HG03378 (cell line): ENCODE results near the gene PRICKLE4.

Experiments
- ATAC-seq: cut with Tn5 transposase; IDR thresholded peaks from one replicate; pipeline ENCODE4 v1.9.1; 2021; ENCODE audit warnings: mild to moderate bottlenecking, moderate library complexity; ENCODE audit not compliant: unreplicated experiment

Gene PRICKLE4, protein sequence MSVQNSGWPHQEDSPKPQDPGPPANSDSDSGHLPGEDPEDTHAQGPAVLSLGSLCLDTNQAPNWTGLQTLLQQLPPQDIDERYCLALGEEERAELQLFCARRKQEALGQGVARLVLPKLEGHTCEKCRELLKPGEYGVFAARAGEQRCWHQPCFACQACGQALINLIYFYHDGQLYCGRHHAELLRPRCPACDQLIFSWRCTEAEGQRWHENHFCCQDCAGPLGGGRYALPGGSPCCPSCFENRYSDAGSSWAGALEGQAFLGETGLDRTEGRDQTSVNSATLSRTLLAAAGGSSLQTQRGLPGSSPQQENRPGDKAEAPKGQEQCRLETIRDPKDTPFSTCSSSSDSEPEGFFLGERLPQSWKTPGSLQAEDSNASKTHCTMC

DNA sequence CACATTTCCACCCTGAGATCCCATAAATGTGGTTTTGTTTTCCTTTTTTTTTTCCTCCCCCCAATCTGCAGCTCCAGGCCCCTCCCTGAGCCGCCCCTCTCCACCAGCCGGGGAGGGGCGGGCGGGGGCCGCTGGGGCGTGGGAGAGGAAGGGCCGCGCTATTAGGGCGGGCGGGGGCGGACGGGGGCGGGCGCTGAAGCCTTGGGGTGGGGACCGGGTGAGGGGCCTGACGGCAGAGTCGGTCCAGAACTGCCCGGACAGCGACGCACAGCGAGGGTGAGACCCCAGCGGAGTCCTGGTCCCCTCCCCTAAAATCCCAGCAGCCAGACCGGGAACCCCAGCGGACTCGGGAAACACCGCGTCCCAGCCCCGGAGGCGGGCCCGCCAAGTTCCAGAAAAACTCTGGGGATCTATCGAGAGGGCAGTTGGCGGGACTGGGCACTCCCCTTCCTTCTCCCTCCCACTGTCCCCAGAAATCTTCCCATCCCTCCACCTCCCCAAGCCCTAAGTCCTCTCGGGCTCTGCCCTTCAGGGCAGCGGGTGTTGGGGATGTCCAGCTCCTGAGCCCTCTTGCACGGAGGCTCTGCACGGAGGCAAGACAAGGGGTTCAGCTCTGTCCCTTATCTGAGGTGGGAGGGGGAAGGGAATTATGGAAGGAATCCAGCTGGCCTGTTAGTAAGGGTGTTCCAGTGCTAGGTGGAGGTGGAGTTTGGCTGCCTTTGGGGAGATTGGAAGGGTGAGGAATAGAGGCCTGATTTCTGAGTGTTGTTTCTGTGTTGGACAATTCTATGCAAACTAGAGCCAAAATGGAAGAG lies at the start of gene PRICKLE4:
Gene PRICKLE4, plus strand, starts transcription at position 232 of the 815 bp plus-strand sequence. CDS start 2,692 bp downstream, outside the sequence.
- ATAC-seq = no peak

DNA sequence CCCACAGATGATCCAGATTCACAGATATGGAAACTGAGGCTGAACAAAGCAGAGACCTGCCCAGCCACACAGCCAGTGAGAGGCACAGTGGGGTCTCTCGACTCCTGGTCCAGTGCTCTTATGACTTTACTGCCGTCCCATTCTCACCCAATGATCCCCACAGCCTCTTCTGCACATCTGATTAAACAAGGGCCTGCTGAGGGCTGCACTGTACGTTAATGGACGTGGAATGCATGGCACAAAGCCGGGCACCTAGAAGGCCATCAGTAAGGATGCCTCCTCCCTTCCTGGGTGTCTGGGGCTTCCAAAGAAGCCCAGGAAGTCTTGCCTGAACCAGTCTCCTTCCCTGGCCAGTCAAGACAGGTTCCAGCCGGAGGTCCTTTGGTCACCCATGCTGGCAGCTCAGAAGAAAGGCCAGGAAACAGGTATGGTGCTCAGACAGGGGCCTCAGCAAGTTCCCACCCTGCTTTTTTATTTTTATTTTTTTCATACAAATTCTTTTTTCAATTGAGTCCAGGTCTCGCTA lies 49.0 kb upstream of the PRICKLE4 start:
- ATAC-seq = no peak

DNA sequence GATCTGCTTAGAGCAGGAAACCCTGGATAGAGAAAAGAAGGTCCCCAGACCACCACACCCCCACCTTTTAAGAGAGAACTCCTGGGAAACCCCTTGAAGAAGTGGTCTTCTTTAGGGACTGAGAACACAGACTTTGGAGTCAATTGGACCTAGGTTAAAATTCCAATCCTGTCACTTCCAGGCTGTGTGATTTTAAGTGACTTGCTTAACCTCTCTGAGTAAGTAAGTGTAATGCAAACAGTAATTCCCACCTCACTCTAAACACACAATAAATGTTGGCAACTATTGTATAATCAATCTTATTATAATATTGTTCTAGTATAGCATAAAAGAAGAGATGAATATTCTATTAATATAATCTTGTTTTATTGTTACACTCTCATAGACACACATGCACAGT lies 48.4 kb upstream of the PRICKLE4 start:
- no peak for ATAC-seq

DNA sequence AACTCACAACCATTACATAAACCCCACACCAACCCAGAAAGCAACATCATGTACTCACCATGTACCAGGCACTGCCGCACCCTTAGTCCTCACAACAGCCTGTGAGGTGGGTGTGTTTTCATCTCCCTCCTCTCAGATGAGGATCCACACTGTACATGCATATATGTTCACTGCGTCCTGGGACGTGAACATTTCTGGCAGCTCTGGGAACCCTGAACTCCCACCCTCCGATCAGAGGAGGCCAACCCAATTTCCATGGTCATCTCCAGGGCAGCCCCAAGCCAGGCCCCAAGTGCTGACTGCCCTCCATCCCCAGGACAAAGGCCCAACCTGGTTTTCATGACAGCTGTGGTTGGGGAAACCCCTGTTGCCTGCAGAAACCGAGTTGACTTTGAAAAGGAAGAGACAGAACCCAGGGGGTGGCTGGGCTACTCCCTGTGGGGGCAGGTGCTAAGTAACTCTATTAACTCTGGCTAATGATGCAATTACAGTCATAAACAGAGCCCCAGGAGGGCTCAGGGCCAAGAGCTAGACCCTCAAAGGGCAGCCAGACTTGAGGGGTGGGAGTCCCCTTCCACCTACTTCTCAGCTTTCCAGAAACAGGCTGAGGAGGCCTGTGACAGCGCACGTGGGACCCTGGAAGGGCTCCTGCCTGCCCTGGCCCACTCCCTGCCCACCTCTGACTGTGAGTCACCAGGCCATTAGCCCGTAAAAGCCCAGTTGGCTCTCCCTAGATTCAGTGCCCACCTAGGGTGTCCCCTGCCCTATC lies 47.8 kb upstream of the PRICKLE4 start:
- peak; percentile 42 for ATAC-seq

DNA sequence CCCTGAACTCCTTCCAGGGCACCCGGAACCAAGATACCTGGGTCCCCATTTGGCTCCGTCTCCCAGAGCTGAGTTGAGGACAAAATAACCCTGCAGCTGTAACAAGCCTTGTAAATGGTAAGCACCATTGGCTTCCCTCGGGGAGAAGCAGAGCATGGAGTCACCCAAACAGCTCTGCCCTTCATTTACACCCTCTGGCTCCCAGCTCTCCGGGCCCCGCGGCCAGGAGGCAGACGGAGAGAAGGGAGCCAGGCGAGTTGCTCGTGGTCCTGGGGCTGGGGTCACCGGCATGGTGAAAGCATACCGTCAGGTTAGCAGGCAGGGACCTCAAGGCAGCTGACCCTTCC lies 47.2 kb upstream of the PRICKLE4 start:
- no peak for ATAC-seq

DNA sequence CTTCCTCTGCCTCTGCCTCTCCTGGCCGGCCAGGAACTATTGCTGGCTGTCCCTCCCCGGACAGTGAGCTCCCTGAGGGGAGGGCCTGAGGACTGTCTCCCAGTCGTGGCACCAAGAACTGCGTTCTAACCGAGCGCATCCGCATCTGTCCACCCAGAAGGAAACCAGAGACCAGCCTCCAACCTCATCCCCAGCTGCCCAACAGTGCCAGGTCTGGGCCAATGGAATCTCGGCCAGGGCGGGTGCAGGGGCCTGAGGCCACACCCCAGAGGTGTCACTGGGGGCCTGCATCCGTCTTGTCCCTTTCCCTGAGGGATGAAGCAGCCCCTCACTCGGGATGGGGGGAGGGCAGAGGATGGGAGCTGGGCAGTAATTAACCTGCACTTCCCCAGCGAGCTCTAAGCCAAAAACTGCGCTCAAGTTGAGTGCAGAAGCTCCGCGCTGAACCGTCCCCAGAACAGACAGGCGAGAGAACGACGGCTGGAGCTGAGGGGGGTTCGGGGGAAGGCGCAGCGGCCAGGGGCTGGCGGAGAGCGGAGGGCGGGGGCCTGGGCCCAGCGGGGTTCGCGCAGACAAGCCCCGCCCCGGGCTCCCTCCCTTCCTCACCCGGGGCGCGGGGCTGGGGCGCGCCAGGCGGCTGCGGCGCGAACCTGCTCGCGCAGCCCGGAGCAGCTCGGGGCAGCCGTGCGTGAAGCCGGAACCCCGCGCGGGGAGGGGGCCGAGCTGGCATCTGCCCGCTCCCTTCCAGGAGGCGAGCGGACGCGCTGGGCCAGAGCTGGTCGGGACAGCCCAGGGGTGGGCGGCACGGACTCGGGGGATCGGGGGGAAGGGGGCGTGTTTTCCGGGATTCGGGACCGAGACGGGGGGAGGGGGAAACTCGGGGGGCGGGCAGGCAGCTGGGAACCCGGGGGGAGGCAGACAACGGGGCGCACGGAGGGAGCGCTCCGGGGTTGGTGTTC lies 46.6 kb upstream of the PRICKLE4 start:
- no peak for ATAC-seq

DNA sequence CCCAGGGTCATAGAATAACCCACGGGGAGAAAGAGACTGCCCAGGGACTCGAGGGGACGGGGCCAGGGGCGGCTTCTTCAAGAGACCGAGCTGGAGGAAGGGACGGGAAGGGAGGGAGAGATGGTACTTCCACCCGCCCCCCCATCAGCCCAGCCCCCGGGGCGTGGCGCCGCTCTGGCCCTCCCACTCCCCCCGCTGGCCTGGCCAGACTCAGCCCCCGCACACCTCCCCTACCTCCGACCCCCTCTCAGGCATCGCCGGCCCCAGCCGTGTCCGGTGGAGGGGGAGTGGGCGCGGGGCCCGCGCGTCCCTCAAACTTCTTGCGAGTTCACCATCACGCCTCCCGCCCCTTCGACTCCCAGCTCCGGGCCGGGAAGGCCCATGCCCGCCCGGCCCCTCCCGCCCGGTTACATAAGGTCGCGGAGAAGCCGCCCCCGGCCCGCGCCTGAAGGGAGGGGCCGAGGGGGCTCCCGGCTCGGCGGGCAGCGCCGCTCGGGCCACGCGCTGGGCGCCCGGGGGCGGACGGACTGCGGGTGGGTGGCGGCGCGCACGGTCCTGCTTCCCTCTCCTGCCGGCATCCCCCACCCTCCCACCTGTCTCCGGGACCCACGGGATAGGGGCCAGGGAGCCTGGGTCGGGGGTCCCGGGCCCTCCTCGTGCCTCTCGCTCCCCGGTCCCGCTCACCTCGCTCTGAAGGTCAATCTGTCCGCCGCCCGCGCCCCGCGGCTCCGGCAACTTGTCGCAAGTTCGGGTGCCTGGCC lies 45.7 kb upstream of the PRICKLE4 start:
- peak; percentile 8 for ATAC-seq

DNA sequence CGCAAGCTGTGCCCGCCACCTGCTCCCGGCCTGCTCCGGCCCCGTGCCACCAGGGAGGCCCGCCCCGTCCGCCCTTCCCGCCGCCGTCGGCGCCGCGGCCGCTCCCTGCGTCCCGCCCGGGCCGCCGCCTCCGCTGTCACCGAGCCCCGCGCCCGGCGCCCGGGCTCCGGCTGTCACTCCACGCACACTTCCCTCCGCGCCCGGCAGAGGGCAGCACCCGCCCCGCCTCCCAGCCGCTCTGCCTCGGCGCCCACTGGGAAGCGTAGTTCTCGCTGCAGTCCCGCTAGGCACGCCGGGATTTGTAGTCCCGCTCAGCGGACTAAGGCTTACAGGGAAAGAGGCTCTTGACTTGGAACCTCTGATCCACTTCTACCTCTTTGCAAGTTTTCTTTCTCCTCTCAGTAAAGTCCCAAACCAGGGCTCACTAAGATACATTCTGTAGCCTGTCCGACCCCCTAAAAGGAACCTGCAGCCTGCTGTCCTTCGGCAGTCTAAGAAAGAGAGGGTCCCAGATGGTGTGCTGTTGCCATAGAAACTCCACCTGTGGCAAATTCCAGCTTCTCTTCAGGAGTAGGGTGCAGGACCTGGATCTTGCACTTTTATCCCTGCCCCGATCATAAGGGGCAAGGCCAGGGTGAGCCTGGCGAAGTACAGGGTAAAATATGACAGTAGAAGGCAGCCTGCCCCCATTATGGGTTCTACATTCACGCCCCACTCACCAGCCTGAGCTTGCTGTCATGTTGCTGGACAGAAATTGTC lies 45.0 kb upstream of the PRICKLE4 start, which contains the start of gene TFEB:
Gene TFEB, minus strand, starts transcription at position 182 of the 759 bp plus-strand sequence. CDS start 44,395 bp downstream, outside the sequence.
- ATAC-seq = peak; percentile 46

DNA sequence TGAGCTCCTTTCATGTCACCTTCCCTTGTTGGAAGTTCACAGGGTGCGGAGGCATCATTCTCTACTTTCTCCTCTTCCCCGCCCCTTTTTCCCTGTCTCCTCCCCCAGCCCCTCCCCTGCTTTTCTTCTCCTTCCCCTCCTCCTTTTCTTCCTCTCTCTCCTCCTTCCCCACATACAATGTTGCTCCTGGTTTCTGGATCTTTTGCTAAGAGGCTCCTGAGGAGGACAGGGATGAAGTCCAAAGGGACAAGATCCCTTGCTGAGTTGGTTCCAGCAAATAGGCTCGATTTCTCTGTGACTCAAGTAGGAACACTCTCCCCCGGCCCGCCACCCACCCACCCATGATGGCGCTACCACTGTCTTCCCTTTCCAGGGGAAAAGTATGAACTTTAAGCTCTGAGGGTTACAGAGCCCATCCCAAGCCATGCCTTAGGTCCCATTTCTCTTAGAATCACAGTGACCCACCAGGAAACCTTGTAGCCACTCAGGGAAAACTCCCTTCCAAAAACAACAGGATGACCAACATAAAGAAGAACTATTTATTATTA lies 44.3 kb upstream of the PRICKLE4 start:
- no peak for ATAC-seq

DNA sequence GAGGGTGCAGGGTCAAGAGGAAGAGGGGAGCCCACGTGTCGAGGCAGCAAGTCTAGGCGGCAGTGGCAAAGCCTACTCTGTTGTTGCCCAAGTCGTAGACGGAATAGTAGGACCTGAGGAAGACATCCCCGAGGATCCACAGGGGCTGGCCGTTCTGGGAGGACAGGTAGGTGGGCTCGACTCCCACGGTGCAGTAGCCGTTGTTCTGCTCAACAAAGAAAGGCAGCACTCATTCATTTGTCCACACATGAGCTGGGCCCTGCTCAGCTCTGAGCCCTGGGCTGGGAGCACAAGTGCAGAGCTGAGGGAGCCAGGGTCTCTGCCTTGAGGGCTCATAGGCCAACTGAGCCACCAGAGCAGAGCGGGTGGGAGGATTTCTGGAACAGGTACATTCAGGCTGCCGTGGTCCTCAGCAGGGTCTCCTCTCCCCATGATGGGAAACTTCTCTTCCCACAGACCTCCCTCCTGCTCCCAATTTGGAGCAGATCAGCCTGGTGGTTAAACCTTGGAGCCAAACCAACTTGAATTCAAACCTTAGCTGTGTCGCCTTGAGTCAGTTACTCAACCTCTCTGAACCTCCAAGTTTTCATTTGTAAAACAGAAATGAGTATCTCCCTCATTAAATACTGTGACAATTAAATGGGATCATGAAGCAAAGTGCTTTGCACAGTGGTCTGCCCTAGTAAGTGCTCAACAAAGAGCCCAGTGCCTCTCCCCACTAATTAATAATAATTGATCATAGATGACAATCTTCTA lies 43.6 kb upstream of the PRICKLE4 start:
- ATAC-seq = no peak

DNA sequence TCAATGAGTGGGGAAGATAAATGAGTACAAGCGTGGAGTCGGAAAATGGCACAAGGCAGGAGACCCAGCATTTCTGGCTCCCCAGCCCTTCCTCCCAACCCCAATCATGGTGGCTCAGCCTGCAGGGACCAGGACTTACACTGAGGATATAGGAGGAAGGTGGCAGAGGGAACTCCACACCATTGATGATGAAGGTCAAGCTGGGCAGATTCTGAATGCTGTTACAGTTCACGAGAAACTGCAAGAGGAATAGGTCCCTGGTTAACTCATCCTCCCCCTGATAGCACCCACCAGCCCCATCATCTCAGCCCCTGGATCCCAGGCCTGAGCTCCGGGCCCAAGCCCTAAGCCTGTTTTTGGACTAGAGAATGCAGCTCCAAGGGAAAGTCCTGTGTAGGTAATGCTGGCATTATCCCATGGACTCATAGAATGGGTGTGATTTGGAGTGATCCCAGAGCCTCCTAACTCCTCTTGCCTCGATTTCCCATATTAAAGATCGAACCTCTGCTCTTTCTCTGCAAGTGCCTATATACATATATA lies 42.9 kb upstream of the PRICKLE4 start:
- no peak for ATAC-seq

DNA sequence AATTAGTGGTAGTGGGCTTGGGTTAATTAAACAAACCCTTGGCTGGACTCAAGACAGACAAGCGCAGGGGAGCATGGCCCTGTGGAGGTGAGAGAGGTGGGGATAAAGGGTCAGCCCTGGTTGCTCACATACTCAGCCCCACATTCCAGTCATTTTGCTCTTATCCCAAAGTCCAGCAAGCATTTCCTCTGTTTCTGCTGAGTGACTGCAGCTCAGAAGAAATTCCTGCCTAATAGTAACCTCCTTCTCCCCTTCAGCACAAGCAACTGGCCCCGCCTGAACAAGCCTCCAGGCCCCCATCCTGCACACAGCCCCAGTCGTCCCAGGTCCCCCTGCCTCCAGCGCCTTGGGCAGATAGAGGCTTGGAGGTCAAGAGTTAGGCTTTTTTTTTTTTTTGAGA lies 41.5 kb upstream of the PRICKLE4 start:
- ATAC-seq = no peak

DNA sequence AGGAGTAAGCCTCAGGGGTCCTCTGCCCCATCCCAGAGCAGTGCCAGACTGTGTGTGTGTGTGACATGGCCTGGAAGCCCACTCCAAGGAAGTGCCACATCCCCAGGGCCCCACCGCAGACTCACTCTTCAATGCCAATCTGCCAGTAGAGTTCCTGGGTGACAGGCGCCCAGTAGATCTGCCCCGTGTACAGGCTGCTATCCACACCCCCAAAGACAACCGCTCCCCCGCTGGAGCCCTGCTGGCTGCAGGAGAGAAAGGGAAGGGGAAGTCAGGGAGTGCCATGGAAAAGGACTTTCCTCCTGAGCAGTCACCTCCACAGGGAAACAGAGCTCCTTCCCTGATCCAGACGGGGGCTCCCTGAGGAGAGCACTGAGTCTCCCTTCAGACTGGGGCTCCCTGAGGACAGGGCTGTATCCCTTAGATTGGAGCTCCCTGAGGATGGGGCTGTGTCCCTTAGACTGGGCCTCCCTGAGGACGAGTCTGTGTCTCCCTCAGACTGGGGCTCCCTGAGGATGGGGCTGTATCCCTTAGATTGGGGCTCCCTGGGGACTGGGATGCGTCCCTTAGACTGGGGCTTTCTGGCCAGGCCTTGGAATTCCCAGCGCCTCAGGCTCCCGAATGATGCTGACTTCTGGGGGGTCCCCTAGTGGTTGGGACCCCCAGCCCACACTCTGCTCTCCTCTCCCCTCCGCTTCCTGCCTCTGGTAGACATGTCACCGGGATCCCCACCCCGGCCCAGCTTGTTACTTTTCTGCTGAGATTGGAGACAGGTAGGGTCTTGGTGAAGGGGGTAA lies 40.0 kb upstream of the PRICKLE4 start:
- ATAC-seq = no peak

DNA sequence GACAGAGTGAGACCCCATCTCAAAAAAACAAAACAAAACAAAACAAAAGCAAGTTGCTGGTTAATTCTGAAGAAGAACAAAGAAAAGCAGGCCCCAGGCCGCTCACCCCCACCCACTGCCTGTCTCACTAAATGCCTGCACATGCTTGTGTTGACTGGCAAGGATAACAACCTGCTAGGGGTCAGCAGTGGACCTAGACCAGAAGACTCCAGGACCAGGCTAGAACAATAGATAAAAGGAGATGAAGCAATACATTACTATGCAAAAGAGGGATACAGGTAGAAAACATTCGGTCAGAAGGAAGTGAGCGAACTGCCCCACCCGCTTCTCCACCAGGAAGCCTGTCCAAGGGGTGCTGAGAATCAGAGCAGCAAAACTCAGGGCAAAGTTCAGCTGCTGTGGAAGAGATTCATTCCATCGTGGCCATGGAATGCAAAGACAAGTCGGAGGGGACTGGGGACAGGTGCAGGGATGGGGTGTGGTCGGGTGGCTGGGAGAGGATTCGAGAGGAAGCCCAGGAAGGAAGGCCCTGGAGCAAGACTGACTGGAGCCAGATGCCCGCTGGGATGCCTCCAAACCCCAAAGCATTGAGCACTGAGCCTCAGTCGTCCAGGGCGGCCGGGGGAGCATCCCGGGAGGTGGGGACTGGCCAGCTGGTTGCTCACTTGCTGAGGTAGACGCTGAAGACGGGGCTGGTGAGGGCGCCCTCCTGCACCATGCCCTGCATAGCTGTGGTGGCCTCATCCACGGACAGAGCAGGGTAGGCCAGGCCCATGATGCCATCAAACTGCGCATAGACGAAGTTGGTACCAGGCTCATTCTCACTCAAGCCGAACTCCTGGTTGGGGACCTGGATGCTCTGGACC lies 38.7 kb upstream of the PRICKLE4 start:
- no peak for ATAC-seq
